DMS114 treated with DMSO at 0.1 percent for 48 hours (cell line): ENCODE data around the gene XRCC5.
"Not testable (repeated sequence)": the region's sequence is repeated elsewhere in the genome, so short reads cannot be mapped to it uniquely, and the experiment has no call there.

Experiments
- DNase-seq: peaks from one replicate; lab custom pipeline; 2025; ENCODE audit not compliant: unreplicated experiment; lab: John Stamatoyannopoulos, UW

XRCC5 gene

DNA sequence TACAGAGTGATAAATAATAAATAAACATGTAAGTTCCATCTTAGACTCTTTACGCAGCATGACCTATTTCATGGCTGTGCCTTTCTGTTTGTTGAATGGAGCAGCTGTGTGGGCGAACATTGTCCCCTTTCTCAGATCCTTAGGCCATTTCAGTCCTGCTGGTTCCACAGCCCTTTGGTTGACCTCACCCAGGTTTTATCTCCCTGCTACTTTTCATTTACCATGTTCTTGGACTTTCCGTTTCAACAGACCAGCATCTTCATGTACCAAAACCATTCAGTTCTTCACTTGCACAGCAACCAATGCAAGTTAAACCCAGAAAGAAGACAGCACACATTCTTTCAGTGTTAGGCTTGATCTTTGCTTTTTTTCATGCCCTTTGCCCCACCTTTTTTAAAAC, 83.8 kb downstream of the XRCC5 start:
- DNase-seq = no peak

GRCh38 chr2:216194013-216194412, 84.9 kb downstream of the XRCC5 start:
- DNase-seq = no peak

- DNase-seq = no peak
These were observed 85.4 kb downstream of the XRCC5 start for GRCh38 chr2:216194561-216194960.

- DNase-seq = no peak
These were observed 86.4 kb downstream of the XRCC5 start for GRCh38 chr2:216195565-216196029.

- DNase-seq = no peak
These were observed 92.7 kb downstream of the XRCC5 start for GRCh38 chr2:216201692-216202306.

DNA sequence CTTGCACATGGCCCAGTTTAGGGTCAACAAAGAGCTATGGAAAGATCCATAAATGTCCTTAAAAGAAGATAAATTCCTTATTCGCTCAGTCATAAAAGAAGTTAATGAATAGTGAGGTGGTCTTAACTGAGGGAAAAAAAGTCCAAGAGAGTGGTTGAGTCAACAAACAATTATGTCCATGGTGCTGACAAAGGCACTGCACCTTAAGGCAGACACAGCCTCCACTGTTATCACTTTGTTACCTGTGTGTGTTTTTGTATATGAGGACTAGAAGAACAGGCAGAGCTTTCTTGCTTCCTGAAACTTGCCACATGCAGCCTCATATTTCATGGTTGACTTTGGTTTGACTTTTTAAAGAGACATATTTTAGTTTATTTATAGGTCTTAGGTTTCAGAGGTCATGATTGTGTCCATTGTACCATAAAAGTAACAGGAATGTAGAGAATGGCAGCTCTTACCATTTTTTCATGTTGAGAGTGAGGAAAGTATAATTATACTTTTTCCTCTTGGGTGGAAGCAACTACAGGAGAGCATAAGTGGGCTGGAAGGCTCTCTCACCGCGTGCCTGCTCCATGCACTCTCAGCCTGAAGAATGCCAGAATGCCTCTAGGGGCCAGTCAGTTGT, 93.6 kb downstream of the XRCC5 start:
- DNase-seq = no peak

DNA sequence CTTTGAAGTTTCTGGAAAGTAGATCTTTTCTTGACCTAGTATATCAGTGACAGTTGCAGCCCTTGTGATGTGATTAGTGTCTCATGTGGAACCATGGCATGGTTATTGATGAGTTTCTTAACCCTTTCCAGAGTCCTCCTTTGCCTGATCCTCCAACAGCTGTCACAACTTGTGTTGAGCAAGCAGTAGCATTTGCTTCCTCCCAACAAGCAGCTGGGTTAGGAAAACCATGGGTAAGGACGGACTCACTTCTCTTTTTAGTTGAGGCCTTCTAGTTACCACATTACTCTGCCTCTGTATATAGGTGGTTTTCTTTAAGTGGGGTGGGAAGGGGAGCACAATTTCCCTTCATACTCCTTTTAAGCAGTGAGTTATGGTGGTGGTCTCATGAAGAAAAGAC, 96.3 kb downstream of the XRCC5 start:
- DNase-seq = no peak

DNA sequence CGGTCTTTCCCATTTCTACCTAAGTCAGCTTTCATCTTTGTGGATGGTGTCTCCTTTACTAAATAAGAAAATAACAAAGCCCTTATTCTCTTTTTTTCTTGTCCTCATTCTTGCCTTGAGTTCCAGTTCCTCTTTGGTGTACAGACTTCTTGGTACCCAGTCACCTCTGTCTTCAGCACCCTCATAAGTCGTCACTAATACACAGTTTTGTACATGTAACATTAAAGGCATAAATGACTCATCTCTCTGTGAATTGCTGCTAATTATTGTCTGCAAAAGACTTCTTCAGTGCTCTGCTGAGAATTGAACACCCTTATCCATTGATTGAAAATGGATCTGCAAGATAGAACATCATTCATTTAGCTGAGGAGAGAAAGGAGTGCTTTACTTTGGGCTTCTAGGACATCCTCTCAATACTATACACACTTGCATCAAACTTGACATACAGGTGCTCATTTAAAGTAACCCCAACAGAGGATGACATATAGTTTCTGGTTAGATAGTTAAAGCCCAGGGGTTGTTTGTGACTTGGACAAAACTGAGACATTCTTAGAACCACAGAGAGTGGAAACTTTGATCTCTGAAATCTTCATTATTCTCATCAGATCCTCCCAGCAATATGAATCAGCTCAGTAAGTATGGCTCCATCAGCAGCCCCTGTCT, 97.0 kb downstream of the XRCC5 start:
- no peak for DNase-seq

- DNase-seq = no peak
These were observed 97.7 kb downstream of the XRCC5 start for GRCh38 chr2:216206821-216207220.

DNA sequence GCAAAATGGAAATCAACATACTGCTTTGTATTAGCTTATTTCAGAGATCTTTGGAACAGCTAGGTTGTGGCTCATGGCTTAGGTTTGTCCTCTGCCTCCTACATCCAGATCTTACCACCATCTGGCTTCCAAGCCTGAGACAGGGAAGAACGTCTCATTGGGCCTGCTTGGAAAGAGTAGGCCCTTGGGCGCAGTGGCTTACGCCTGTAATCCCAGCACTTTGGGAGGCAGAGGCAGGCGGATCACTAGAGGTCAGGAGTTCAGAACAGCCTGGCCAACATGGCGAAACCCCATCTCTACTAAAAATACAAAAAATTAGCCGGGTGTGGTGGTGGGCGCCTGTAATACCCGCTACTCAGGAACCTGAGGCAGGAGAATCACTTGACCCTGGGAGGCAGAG, 99.5 kb downstream of the XRCC5 start:
- DNase-seq = not testable (repeated sequence)

GRCh38 chr2:216210701-216211540, 101.8 kb downstream of the XRCC5 start:
- no peak for DNase-seq

- DNase-seq = no peak
These were observed 102.5 kb downstream of the XRCC5 start for GRCh38 chr2:216211614-216212145.

DNA sequence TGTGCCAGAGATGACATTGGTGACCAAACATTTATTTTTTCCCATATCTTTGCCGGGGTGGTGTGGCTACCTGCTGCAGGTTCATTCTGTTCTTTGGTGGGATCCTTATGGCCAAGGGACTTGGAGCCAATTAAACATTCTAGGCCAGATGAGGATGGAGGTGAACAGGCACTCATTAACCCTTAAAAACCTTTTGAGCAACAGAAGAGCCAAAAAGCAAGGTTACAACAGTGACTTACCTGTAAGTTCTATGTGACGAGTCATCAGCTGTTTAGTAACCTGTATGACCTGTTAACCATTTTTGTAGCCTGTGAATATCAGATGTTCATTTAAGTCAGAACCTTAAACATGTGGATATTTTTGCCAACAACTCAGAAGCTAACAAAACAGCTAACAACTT, 105.6 kb downstream of the XRCC5 start:
- DNase-seq = no peak

- no peak for DNase-seq
These were observed 106.7 kb downstream of the XRCC5 start for GRCh38 chr2:216215658-216216390.

DNA sequence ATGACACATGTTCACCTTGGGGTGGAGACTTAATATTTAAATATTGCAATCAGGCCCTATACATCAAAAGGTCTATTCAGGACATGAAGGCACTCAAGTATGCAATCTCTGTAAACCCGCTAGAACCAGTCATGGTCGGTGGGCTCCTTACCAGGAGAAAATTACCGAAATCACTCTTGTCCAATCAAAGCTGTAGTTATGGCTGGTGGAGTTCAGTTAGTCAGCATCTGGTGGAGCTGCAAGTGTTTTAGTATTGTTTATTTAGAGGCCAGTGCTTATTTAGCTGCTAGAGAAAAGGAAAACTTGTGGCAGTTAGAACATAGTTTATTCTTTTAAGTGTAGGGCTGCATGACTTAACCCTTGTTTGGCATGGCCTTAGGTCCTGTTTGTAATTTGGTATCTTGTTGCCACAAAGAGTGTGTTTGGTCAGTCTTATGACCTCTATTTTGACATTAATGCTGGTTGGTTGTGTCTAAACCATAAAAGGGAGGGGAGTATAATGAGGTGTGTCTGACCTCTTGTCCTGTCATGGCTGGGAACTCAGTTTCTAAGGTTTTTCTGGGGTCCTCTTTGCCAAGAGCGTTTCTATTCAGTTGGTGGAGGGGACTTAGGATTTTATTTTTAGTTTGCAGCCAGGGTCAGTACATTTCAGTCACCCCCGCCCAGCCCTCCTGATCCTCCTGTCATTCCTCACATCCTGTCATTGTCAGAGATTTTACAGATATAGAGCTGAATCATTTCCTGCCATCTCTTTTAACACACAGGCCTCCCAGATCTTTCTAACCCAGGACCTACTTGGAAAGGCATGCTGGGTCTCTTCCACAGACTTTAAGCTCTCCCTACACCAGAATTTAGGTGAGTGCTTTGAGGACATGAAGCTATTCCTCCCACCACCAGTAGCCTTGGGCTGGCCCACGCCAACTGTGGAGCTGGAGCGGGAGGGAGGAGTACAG, 108.1 kb downstream of the XRCC5 start:
- no peak for DNase-seq

DNA sequence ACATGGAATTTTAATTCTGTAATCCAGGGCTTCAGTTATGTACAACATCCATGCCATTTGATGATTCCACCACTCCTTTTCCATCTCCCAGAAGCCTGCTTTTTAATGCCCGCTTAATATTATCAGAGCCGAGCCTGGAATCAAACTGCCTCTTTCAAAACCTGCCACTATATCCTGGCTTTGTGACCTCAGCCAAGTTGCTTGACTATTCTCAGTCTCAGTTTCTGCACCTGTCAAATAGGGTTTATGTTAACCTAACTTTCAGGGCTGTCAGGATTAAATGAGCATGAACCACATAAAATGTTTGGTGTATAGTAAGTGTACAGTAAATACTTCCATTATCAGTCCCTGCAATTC, 108.7 kb downstream of the XRCC5 start:
- DNase-seq = no peak

DNA sequence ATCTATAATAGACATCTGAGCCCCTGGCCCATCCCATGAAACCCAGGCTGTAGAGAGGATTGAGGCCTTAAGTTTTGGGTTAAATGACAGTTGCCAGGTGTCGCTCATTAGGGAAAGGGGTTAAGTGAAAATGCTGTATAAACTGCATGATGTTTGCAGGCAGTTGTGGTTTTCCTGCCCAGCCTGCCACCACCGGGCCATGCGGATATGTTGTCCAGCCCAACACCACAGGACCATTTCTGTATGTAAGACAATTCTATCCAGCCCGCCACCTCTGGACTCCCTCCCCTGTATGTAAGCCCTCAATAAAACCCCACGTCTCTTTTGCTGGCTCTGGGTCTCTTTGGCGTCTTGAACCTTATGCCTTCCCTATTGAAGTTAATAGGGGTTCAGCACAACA, 110.7 kb downstream of the XRCC5 start:
- no peak for DNase-seq

DNA sequence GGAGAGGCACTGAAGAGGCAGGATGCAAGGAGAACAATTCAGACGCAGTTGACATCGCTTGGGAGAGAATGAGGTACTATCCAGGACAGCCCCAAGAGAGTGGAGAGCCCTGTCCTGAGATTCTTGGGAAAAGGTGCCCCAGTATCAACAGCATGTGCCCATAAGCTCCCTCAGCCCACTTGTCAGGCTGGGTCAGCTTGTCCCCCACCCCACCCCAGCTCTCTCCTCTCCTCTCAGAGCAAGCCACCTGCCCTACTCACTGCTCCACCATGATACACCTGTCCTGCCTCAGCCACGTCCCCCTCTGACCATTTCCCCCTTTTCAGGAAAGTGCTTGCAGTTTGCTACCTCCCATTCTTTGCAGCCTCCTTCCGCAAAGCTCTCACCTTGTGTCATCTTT, 111.8 kb downstream of the XRCC5 start:
- no peak for DNase-seq

- no peak for DNase-seq
These were observed 112.7 kb downstream of the XRCC5 start for GRCh38 chr2:216221811-216222210.
